Thyroid gland (tissue), 4 donors: ENCODE results near the gene USP9X.
"Not testable (repeated sequence)": the region's sequence is repeated elsewhere in the genome, so short reads cannot be mapped to it uniquely, and the experiment has no call there.

Experiments
- POLR2A ChIP-seq, 2 donors: fragments of 450-650 bp; IDR thresholded peaks; one replicate each; pipeline ENCODE4 v1.6.1; 2017; ENCODE audit warnings: antibody characterized with exemption in 2 of 2, mild to moderate bottlenecking in 2 of 2, moderate library complexity in 1 of 2
- TF ChIP-seq, protein P1 (sequence below), 6 experiments: fragments of 200-600 bp in 3 of 6; fragments of 450-650 bp in 3 of 6; sonication (generic) in 3 of 6; IDR thresholded peaks; one replicate each; pipeline ENCODE4 v1.5.1; 2016 to 2019; ENCODE audit warnings: antibody characterized with exemption in 6 of 6, mild to moderate bottlenecking in 2 of 6, inconsistent platforms in 1 of 6, moderate library complexity in 1 of 6

DNA sequence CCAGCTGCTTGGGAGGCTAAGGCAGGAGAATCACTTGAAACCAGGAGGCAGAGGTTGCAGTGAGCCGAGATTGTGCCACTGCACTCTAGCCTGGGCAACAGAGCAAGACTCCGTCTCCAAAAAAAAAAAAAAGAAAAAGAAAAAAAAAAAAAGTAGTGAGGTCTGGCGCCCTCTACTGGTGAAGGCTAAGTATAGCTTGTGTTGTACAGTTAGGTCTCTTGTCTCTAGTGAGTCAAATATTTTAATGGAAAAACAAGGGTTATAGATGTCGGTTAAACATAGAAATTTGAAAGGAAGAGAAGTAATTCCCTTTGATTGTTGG, 29.8 kb downstream of the USP9X start:
- TF ChIP-seq, protein P1, sequence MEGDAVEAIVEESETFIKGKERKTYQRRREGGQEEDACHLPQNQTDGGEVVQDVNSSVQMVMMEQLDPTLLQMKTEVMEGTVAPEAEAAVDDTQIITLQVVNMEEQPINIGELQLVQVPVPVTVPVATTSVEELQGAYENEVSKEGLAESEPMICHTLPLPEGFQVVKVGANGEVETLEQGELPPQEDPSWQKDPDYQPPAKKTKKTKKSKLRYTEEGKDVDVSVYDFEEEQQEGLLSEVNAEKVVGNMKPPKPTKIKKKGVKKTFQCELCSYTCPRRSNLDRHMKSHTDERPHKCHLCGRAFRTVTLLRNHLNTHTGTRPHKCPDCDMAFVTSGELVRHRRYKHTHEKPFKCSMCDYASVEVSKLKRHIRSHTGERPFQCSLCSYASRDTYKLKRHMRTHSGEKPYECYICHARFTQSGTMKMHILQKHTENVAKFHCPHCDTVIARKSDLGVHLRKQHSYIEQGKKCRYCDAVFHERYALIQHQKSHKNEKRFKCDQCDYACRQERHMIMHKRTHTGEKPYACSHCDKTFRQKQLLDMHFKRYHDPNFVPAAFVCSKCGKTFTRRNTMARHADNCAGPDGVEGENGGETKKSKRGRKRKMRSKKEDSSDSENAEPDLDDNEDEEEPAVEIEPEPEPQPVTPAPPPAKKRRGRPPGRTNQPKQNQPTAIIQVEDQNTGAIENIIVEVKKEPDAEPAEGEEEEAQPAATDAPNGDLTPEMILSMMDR (IDR thresholded peaks at IDR 0.05), result peak; percentile 25 to 92 (median 66)
- not testable (repeated sequence) for TF ChIP-seq POLR2A (IDR thresholded peaks at IDR 0.05)
